Mucosa of descending colon (tissue), 3 donors: ENCODE measurements around the gene CDH8. TPM values are rescaled to one million over a fixed set of nuclear protein-coding genes. Genes with fewer than 3 reads are reported as not detected.

Experiments used
- ATAC-seq: fragments of 200-7000 bp; cut with Tn5 transposase; one replicate; pipeline ENCODE4 v1.9.1; 2020; ENCODE audit warnings: mild to moderate bottlenecking, moderate library complexity
- DNase-seq, 3 donors: peaks; one replicate each; pipeline ENCODE4 v3.0.0-alpha.2; 2020
- H3K36me3 ChIP-seq: fragments of 200-600 bp; one replicate; pipeline ENCODE4 v1.8.0; 2021; ENCODE audit warnings: low read depth, mild to moderate bottlenecking
- H3K4me1 ChIP-seq: fragments of 200-600 bp; one replicate; pipeline ENCODE4 v1.8.0; 2021; ENCODE audit warnings: low read depth, mild to moderate bottlenecking
- H3K4me3 ChIP-seq: fragments of 200-600 bp; one replicate; pipeline ENCODE4 v1.8.0; 2021; ENCODE audit warnings: mild to moderate bottlenecking
- H3K9me3 ChIP-seq: fragments of 200-600 bp; one replicate; pipeline ENCODE4 v1.8.0; 2021; ENCODE audit warnings: mild to moderate bottlenecking
- CTCF ChIP-seq: fragments of 200-600 bp; IDR thresholded peaks from one replicate; pipeline ENCODE4 v1.8.0; 2022; ENCODE audit warnings: antibody characterized with exemption, mild to moderate bottlenecking
- intact Hi-C, 2 donors: fragments of 100-400 bp; cut with DNase I in 1 of 2; cut with micrococcal nuclease in 1 of 2; formaldehyde crosslinking; loops; one replicate each; pipeline versions ENCODE4 v1.11.0 to v1.11.1; 2022; cut with DNase I, micrococcal nuclease
- total RNA-seq, 3 donors: library from RNA; stranded (reverse); fragmentation: NEBNext Ultra II Directional in 2 of 3; extraction: Animal tissue kit (Norgen Biotek cat#: 25700) in 2 of 3; gene quantifications; one replicate each; pipeline versions ENCODE4 v1.2.1 to v1.2.4, GENCODE V29; 2021 to 2023
- donor health status: DM: no; HTN: no; CAD: no; lungs with moderate emphysema.
- donor health status: DM: no; HTN: no; CAD: no.
- donor health status: DM: no; HTN: yes; CAD: no.

CDH8 gene
- total RNA-seq, 3 donors from 2014 or later = 0.16 to 1.2 TPM; not detected in 1

- no peak for TF ChIP-seq CTCF
- no peaks in the 10 kb centered on the region for H3K4me1 ChIP-seq
- no peak for ATAC-seq
- no peak overlapping the region for H3K4me3 ChIP-seq
- no peaks in the 10 kb centered on the region for H3K36me3 ChIP-seq
- DNase-seq = no peak
- intact Hi-C loops = no loop called here
- H3K9me3 ChIP-seq = no peaks in the 10 kb centered on the region
Observed at GRCh38 chr16:62038225-62038624, 2.0 kb upstream of the CDH8 start.

GRCh38 chr16:62036802-62037135 lies 531 bp upstream of the CDH8 start:
- no peak for DNase-seq
- Histone ChIP-seq H3K9me3 (no peaks in the 10 kb centered on the region), H3K36me3 (no peaks in the 10 kb centered on the region), H3K4me1 (no peaks in the 10 kb centered on the region), H3K4me3 (no peak overlapping the region)
- no peak for ATAC-seq
- intact Hi-C loops = no loop called here
- TF ChIP-seq CTCF = no peak

- ATAC-seq = no peak
- intact Hi-C loops = no loop called here
- TF ChIP-seq CTCF = no peak
Observed at GRCh38 chr16:62035115-62036092, 834 bp downstream of the CDH8 start.

GRCh38 chr16:62034231-62035114 lies 1.8 kb downstream of the CDH8 start:
- intact Hi-C loops = no loop called here
- no peak overlapping the region for H3K4me3 ChIP-seq
- no peaks in the 10 kb centered on the region for H3K9me3 ChIP-seq
- no peak for DNase-seq
- H3K4me1 ChIP-seq = no peaks in the 10 kb centered on the region
- no peak for ATAC-seq
- TF ChIP-seq CTCF = no peak
- H3K36me3 ChIP-seq = no peaks in the 10 kb centered on the region

More at GRCh38 chr16:62035115-62036092, 834 bp downstream of the CDH8 start:
- no peaks in the 10 kb centered on the region for H3K36me3 ChIP-seq
- no peaks in the 10 kb centered on the region for H3K9me3 ChIP-seq
- DNase-seq = no peak
- no peak overlapping the region for H3K4me3 ChIP-seq
- H3K4me1 ChIP-seq = no peaks in the 10 kb centered on the region

GRCh38 chr16:62033065-62033464 lies 3.2 kb downstream of the CDH8 start:
- TF ChIP-seq CTCF = no peak
- H3K4me1 ChIP-seq = no peaks in the 10 kb centered on the region
- H3K4me3 ChIP-seq = no peak overlapping the region
- H3K9me3 ChIP-seq = no peaks in the 10 kb centered on the region
- no peak for ATAC-seq
- H3K36me3 ChIP-seq = no peaks in the 10 kb centered on the region
- DNase-seq = no peak
- intact Hi-C loops = no loop called here
